Endothelial cell of hepatic sinusoid (primary cell): Measurements from ENCODE around the gene OR52K2.
"Not testable (repeated sequence)": the region's sequence is repeated elsewhere in the genome, so short reads cannot be mapped to it uniquely, and the experiment has no call there.

ENCODE experiments used
- in situ Hi-C: cut with HindIII; loops from 2 replicates; pipeline ENCODE4 v1.10.0; 2017; ENCODE audit warnings: low sequenced_read_pairs

Gene OR52K2

DNA sequence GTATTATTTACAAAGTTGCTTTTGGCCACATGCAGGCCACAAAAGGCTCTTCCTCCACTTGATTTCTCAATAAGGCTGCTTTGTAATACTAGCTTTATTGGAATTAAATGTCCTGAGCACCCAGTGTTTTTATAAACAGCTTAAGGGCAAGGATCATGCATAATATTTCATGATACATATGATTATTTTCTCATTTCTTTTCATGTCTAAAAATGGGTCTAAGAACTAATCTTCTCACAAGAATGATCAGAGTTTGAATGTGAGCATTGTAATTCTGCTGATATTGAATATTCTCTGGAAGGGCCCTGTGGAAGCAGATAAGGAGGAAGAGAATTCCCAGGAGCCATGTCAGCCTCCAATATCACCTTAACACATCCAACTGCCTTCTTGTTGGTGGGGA is at the start of gene OR52K2:
TSS of gene OR52K2 (plus strand) at position 301 of the 400 bp plus-strand sequence. CDS start at position 346, 45 bp downstream.
- in situ Hi-C loops: no loop called here

DNA sequence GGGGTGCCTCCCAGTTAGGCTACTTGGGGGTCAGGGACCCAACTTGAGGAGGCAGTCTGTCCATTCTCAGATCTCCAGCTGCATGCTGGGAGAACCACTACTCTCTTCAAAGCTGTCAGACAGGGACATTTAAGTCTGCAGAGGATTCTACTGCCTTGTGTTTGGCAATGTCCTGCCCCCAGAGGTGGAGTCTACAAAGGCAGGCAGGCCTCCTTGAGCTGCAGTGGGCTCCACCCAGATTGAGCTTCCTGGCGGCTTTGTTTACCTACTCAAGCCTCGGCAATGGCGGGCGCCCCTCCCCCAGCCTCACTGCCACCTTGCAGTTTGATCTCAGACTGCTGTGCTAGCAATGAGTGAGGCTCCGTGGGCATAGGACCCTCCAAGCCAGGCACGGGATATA is 42.9 kb upstream of the OR52K2 start:
- in situ Hi-C loops: not testable (repeated sequence)

DNA sequence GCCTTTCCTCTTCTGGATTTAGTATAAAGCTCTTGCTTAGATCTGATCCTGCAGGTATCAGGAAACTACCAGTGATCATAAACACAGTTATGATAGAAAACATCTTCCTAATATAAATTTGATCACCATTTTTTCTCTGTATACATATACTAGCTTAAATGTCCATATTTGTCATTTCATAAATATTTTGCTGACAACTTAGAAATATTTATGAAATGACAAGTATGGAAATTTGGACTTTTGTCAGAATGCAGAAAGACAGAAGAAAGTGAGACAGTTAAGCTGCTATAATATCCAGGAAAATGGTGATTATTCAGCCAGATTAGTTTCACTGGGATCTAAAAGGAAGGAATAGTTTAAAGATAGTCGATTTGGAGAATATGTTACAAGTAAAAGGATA is 32.8 kb upstream of the OR52K2 start:
- in situ Hi-C loops: no loop called here

DNA sequence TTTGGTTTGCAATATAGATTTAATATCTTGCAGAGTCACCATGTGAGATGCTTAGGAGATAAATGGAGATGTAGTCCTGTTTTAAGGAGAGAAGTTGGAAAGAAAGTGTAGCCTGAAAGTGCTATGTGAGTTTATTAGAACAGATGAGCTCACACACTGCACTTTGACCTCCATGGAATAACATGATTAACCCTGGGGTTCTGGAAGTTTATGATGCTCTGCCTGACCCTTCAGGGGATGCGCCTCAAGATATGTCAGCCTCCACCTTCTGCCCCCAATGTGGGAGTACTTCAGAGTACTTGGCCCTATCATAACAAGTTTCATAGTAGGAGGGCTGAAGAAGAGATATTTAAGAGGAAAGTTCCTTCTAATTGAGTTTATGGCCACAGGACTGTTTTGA is 32.3 kb upstream of the OR52K2 start:
- in situ Hi-C loops: no loop called here

DNA sequence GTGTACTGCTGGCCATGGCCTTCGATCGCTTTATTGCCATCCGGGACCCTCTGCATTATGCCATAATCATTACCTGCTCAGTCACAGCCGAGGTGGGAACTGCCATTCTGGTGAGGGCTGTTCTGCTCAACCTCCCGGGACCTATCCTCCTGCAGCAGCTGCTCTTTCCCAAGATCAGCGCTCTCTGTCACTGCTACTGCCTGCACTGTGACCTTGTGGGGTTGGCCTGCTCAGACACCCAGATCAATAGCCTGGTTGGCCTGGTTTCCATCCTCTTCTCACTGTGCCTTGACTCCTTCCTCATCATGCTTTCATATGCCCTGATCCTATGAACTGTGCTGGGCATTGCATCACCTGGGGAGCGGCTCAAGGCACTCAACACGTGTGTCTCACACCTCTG is 30.7 kb upstream of the OR52K2 start:
- in situ Hi-C loops: no loop called here

DNA sequence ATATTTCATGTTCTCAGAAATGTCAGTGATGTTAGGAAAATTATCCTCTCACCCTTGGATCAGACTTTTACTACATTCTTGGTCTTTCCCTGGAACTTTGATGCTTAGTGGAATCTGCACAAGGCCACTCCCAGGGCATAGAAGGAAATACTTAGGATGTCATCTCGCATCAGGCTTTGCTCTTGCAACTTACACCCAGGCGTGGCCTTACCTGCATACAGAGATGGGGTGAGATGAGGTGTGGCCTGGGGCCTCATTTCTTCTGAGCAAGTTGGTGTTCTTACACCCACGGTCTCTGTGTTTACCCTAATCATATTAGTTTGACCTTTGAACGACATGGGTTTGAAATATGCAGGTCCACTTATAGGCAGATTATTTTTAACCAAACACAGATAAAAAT is 19.0 kb upstream of the OR52K2 start:
- in situ Hi-C loops: no loop called here

DNA sequence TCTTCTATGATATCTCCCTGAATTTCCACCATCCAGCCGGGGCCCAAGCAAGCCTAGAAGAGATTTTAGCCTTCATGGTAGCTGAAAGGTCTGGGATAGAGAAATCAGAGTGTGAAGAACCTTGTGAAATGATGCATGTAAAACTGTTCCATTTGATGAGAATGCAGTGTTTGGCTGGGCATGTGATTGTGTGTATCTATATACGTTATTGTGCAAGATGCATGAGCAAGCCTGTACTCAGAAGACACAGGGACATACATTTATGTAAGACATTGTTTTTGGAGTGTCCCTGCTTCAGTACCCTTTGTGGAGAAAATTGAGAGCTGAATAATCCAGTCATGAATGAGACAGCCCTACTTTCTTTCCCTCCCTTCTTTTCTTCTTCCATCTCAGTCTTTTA is 15.2 kb upstream of the OR52K2 start:
- in situ Hi-C loops: no loop called here

DNA sequence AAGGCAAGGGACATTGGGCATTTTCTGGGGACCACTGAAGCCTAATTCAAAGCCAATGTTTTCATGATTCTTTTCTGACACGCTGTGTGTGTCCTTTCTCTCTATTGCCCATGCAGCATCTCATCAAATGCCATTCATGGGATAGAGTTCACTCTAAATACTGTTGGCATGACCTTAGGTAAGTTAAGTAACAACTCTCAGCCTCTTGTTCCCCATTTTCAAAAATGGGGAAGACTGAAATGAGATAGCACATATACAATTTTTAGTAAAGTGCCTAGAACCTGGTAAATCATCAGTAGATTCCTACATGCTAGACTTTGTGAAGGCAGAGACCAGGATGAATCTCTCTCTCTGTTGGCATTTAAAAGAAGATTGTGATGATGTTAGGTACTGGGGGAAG is 12.7 kb upstream of the OR52K2 start:
- in situ Hi-C loops: no loop called here

DNA sequence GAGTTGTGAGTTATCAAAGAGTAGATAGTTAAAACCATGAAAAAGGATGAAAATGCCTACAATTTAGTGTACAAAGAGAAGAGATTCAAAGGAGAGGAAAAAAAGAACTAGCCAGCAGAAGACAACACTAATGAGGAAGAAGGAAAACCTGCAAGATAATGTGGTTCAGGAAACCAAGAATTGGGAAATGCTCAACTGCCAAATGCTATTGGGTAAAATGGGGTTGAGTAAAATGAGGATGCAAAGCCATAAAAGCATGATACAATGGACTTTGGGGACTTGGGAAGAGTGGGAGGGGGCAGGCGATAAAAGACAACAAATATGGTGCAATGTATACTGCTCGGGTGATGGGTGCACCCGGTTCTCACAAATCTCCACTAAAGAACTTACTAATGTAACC is 7.6 kb upstream of the OR52K2 start:
- in situ Hi-C loops: no loop called here

DNA sequence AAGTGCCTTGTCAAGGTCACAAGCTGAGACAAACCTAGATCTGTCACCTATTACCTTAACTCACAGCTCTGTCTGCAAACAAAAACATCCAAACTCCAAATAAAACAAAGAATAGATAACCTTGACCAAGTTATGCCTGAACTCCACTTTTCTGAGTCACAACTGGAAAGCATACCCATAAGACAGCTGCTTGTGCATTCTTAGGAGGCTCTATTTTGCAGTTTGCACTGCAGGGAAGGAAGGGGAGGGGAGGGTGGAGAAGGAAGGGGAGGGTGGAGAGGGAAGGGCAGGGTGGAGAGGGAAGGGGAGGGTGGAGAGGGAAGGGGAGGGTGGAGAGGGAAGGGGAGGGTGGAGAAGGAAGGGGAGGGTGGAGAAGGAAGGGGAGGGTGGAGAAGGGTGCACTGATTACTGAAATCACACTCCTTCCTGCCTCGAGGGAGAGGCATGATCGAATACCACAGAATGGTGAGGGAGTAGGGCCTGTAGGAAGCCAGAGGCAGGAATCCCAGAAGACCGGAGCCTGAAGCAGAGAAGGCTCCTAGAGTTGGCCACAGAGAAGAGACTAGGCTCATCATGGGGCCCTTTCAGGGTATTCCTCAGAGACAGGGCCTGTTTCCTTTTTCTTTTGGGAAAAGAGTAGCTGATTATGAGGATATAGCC is 5.7 kb upstream of the OR52K2 start:
- in situ Hi-C loops: no loop called here

DNA sequence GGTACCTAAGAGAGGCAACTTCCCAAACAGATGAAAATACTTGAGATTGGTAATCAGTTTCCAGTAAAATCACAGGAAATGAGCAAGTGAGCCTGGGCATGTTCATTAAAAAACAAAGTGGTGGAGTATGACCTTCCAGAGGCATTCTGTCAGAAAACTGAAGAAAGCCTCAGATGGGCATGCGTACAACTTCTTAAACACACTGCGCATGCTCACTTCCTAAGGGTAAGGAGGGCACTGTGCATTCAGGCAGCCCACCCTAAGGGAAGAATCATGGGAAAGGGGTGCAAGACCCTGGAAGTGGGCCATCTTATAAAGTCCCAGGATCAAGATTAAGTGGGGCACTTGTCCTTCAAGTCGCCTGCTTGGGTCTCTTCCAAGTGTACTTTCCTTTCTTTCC is 4.0 kb downstream of the OR52K2 start:
- in situ Hi-C loops: no loop called here

DNA sequence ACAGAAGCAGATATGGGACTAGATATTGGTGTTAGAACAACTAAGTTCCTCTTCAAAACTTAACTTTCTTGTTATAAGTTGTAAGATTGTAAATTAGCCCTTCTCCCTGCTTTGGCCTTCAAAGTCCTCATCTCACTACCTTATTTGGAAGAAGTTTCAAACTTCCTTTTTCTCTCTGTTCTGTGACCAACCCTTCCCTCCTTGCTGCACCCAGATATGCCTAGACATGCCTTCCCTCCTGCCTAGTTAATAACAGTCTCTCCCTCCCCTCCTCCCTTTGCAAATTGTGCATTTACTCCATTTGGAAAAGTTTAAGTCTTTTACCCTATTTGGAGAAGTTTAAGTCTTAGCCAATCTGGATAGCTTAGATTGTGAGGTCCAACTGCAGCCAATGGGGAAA is 4.9 kb downstream of the OR52K2 start:
- in situ Hi-C loops: no loop called here

DNA sequence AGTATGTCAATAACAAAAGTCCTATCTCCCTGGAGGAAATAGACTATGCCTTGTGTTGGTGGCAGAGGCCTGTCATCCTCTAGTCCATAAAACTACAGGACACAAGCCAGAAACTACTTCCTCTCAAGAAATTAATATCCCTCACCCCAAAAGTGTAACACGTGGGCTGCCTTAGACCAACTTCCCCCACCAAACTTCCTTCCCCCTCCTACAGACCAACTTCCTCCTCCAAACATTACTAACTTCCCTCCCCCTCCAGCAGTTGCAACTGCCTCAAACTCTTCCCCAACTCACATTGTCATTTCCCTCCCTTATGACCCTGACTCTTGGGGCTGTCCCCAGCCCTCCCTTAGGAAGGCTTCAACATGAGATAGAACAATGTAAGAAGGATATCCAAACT is 6.3 kb downstream of the OR52K2 start:
- in situ Hi-C loops: no loop called here

DNA sequence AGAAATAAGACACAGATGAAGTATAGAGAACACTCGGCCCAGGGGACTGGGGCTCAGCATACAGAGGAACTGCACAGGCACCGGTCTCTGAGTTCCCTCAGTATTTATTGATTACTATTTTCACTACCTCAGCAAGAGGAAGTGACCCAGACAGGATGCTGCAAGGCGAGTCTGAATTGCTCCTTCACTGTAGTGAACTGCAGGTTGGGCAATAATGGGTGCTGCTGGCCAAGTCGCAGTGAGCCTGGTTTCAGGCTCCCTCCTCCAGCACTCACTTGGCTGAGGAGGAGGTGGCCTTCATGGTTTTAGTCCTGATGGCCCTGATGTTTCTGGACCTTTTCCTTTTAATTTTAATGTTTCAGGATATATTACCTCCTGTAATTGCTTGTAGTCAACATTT is 10.4 kb downstream of the OR52K2 start:
- in situ Hi-C loops: no loop called here

DNA sequence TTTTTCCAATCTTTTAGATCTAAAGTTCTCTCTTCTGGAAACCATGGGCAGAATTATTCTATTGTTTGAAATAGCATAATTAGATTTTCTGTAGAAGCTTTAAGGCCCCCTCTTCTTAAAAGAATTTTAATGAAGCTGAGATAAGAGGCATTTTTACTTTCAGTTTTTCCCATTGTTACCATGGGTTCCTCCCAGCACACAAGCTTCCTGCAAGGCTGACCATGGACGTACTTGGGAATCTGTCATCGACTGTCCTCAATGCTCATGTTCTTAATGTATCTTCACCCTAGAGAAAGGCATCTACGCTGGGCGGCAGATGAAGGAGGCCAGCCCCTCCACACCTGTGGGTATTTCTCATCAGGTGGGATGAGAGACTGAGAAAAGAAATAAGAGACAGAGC is 11.1 kb downstream of the OR52K2 start:
- in situ Hi-C loops: loop anchor here (5.0 kb wide), 1 partner anchor 38 kb away; no protein-coding TSS in a partner anchor

DNA sequence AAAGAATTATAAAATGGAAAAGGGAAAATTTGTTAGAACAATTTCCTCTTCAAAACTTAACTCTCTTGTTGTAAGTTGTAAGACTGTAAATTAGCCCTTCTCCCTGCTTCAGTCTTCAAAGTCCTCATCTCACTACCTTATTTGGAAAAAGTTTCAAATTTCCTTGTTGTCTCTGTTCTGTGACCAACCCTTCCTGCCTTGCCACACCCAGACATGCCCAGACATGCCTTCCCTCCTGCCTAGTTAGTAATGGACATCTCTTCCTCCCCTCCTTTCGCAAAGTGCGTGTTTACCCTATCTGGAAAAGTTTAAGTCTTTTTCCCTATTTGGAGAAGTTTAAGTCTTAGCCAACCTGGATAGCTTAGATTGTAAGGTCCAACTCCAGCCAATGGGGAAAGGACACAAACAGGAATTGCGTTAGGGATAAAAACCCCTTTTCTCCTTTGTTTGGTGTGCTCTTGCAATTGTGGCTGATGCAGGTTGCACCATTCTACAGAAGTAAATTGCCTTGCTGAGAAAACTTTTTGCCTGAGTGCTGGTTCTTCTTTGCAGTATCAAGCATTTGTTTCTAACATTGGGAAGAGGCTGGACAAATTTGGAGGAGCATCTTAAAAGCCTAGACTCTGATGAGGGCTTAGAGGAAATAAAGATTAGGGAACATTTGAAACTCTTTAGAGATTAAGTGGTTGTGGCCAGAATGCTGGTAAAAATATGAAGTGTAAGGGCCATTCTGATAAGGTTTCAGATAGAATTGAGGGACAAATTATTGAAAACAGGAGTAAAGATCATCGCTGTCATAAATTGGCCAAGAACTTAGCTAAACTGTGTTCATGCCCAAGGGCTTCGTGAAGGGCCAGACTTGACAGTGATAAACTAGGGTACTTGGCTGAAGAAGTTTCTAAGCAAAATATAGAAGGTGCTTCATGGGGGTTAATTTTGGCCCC is 15.4 kb downstream of the OR52K2 start:
- in situ Hi-C loops: loop anchor here (5.0 kb wide), 1 partner anchor 42 kb away; no protein-coding TSS in a partner anchor

DNA sequence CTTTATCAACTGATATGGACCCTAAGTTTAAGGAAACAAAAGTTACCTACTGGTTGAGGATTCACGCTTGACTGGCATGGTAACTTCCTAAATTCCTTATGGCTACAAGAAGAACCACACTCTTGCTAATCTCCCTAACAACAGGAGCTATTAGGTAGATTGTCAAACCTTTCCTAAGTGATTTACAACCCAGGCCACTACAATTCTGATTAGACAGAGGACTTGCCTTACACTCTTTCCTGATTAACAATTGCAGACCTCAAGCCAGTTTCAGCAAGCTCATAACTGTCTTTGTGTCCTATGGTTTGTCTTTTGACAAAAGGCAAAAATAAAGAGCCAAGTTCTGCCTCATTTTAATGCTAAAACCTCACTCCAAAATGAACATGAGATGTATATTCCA is 16.3 kb downstream of the OR52K2 start:
- in situ Hi-C loops: no loop called here

DNA sequence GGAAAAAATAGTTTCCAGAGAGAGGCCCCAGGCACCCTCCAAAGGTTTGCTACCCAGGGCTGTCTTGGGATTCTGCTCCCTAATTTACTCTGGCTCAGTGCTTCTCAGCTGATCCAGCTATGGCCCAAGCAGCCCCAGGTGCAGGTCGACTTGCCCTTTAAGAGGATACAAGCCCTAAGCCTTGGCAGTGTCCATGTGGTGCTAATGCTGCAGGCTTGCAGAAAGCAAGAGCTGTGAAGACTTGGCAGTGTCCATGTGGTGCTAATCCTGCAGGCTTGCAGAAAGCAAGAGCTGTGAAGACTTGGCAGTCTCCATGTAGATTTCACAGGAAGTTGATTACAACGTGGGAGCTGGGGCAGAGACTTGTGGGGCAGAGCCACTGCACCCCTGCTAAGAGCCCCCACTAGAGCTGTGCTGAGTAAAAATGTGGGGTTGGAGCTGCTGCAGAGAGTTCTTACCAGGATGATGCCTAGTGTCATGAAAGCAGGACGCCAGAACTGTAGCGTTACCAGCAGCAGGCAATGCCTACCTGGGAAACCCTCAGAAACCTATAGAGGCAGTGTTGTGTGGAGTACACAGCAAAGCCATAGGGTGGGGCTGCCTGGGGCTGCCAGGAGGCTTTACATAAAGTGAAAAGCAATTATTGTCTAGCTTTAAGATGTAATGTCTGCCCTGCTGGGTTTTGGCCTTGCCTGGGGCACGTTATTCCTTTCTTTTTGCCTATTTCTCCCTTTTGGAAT is 17.2 kb downstream of the OR52K2 start:
- in situ Hi-C loops: no loop called here

DNA sequence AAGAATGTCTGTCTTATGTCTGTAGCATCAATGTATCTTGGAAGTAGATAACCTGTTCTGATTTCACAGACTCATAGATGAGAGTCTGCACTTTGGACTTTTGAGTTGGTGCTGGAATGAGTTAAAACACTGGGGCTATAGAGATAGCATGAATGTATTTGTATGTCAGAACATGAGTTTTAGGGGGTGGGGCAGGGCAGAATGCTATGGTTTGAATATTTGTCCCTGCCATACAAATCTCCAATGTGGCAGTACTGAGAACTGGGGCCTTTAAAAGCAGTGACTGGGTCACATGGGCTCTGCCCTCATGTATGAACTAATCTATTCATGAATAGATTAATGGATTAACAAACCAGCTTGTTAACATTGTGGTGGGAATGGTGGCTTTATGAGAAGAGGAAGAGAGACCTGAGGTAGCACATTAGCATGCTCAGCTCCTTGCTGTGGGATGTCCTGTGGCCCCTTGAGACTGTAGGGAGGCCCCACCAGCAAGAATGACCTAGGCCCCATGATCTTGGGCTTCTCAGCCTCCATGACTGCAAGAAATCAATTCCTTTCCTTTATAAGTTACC is 17.9 kb downstream of the OR52K2 start:
- in situ Hi-C loops: no loop called here

DNA sequence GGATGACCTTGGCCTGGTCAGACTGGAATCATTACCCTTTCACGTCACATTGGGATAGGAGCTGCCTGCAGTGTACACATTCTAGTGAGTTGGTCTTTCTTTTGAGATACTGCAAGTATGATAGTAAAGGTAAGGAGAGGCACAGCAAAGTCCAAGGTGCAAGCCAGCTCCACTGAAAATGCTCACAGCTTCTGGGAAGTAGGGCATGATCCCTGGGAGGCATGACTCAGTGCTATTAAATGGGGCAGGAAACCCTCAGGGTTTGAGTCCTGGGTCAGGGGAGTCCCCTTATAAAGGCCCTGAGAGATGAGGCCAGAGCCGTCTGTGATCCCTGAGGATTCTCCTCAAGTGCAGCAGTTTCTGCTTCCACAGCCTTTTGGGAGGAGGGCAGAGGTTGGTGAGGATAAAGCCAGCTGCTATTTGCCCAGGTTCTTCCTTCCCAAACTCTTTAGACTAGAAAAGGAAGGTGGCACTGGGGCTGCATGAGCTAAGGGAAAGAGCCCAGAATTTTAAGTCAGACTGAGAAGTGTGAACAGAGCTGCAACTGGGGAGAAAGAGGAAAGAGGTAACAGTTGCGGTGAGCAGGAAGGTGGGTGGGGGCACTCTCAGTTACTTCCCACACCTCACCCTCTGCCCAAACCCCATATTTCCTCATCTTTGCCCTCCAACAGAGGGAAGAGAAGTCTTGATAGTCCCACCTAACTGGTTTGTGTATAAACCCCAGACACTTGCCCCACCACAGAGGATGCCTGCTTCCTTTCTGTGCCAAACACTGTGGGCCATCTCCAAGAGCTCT is 18.9 kb downstream of the OR52K2 start:
- in situ Hi-C loops: no loop called here
